Esophagus (tissue), 2 donors: ENCODE measurements around the gene SKI. TPM values are rescaled to one million over a fixed set of nuclear protein-coding genes. Genes with fewer than 3 reads are reported as not detected.
"Not testable (repeated sequence)": the region's sequence is repeated elsewhere in the genome, so short reads cannot be mapped to it uniquely, and the experiment has no call there.

Source experiments
- H3K27ac ChIP-seq, 2 donors: one replicate each; pipeline ENCODE4 v1.5.1; 2013; ENCODE audit warnings: low read depth in 2 of 2, mild to moderate bottlenecking in 2 of 2, inconsistent platforms in 1 of 2, low read length in 1 of 2, moderate library complexity in 1 of 2
- H3K27me3 ChIP-seq, 2 donors: one replicate each; pipeline ENCODE4 v1.6.1; 2013; ENCODE audit warnings: low read length in 2 of 2, control low read depth in 1 of 2, mild to moderate bottlenecking in 1 of 2; ENCODE audit not compliant: insufficient read depth in 2 of 2, control insufficient read depth in 1 of 2
- H3K36me3 ChIP-seq, 2 donors: one replicate each; pipeline ENCODE4 v1.6.1; 2013; ENCODE audit warnings: low read length in 1 of 2; ENCODE audit not compliant: control insufficient read depth in 2 of 2, insufficient read depth in 2 of 2
- H3K4me1 ChIP-seq, 2 donors: one replicate each; pipeline ENCODE4 v1.6.1; 2013; ENCODE audit warnings: low read length in 1 of 2; ENCODE audit not compliant: control insufficient read depth in 2 of 2, insufficient read depth in 2 of 2
- H3K4me3 ChIP-seq, 2 donors: one replicate each; pipeline ENCODE4 v1.5.1; 2013; ENCODE audit warnings: low read length in 2 of 2, mild to moderate bottlenecking in 2 of 2, low read depth in 1 of 2, moderate library complexity in 1 of 2
- H3K9me3 ChIP-seq, 2 donors: one replicate each; pipeline ENCODE4 v1.6.1; 2013; ENCODE audit warnings: mild to moderate bottlenecking in 2 of 2, low read depth in 1 of 2, low read length in 1 of 2, moderate library complexity in 1 of 2; ENCODE audit not compliant: control insufficient read depth in 2 of 2, insufficient read depth in 1 of 2
- WGBS, 2 donors: extraction: QIAGEN DNeasy Blood & Tissue Kit; methylation state at CpG; one replicate each; pipeline ENCODE4 v1.1.7; 2013; 5-methylcytosine and 5-hydroxymethylcytosine counted together
- polyA plus RNA-seq, 2 donors: library from polyadenylated mRNA; stranded (reverse); fragments of 200-250 nt; gene quantifications; one replicate each; pipeline ENCODE4 v1.2.3, GENCODE V29; 2013
- donor health status: healthy with polysubstance abuse.
- donor health status: Bipolar disorder and iron deficiency.

SKI gene
- polyA plus RNA-seq, 2 donors = 11.5 to 12.8 TPM

DNA sequence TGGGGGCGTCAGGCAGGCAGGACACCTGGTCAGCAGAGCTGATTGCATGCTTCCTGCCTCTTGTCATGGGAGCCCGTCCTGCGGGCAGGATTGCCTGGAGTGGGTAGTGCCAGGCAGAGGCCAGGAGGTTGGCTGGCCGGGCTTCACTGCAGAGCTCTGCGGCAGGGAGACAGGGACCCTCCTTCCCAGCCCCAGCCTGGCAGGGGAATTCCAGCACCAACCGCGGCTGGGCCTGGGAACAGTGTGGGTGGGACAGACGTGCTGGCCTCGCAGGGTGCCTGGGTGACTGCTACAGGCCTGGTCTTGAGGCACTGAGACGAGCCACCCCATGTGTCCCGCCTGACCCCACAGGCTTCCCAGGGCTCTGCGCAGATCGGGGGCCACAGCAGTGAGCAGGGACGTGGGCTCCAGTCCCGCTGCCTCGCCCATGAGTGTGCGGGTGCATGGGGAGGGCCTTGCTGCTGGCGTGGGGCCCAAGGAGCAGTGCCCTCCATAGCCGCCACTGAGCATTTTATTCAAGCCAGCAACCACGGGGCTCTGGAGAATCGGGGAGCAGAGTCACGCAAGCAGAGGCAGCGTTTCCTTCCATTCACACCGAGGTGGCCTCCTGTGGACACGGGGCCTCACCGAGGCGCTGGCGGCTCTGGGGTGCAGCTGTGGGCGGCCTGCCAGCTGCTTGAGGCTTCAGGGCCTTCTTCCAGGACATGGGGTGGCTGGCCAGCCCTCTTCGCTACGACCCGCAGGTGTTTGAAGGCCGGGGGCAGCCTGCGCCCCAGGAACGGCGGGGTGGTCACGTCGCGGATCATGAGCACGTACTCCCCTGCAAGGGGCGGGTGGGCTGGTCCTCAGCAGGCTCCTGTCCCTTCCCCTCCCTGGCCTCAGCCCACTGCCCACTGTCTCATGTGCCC lies 92.9 kb downstream of the SKI start:
- Histone ChIP-seq H3K4me3 (no peak overlapping the region), H3K27me3 (no peaks in the 10 kb centered on the region), H3K36me3 (no peaks in the 10 kb centered on the region), H3K27ac (peak overlapping the region; percentile 47 to 56), H3K9me3 (peaks cover 0 to 3% of the 10 kb centered on the region in 2 donors), H3K4me1 (peaks cover 5 to 13% of the 10 kb centered on the region in 2 donors)
- WGBS, 2 donors = 43 to 61% methylated on average over 32 to 41 of the region's 41 CpGs

- H3K27ac ChIP-seq = peak overlapping the region; percentile 50 to 56
- H3K4me3 ChIP-seq = no peak overlapping the region
- peaks cover 0 to 3% of the 10 kb centered on the region in 2 donors for H3K9me3 ChIP-seq
- H3K27me3 ChIP-seq = no peaks in the 10 kb centered on the region
- 8 to 21% methylated on average over 30 of the region's 30 CpGs for WGBS, 2 donors
- peaks cover 5 to 13% of the 10 kb centered on the region in 2 donors for H3K4me1 ChIP-seq
- H3K36me3 ChIP-seq = no peaks in the 10 kb centered on the region
These were observed 94.0 kb downstream of the SKI start for GRCh38 chr1:2322065-2322571.

DNA sequence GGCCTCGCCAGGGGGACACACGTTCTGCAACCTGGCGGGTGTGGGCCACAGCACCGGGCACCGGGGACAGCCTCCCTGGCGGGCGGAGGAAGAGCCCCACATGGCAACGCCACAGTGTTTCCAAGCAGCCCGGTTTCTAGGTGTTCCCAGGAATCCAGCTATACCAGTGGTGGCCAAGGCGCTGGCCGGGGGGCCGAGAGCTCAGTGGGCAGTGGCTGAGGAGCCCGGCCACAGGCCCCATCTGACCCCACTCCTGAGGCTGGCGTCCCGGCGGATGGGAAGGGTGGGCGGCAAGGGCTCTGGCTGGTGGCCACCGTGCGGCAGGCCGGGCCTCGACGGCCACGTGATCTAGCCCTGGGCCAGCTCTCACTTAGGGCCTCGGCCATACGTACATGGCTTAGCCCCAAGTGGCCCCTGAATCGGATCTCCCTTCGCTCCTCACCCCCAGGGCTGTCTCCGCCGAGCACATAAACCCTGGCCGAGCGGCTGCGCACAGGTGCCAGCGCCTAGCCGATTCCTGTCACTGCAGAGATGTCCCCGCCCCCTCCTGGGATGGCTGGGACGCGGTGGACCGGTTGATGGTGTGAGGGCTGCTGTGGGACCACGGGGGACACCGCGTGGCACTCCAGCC lies 94.6 kb downstream of the SKI start:
- H3K9me3 ChIP-seq = peaks cover 0 to 3% of the 10 kb centered on the region in 2 donors
- 46 to 57% methylated on average over 41 of the region's 41 CpGs for WGBS, 2 donors
- H3K4me1 ChIP-seq = peaks cover 5 to 13% of the 10 kb centered on the region in 2 donors
- H3K36me3 ChIP-seq = no peaks in the 10 kb centered on the region
- H3K4me3 ChIP-seq = no peak overlapping the region
- peak overlapping the region; percentile 38 to 50 for H3K27ac ChIP-seq
- no peaks in the 10 kb centered on the region for H3K27me3 ChIP-seq

DNA sequence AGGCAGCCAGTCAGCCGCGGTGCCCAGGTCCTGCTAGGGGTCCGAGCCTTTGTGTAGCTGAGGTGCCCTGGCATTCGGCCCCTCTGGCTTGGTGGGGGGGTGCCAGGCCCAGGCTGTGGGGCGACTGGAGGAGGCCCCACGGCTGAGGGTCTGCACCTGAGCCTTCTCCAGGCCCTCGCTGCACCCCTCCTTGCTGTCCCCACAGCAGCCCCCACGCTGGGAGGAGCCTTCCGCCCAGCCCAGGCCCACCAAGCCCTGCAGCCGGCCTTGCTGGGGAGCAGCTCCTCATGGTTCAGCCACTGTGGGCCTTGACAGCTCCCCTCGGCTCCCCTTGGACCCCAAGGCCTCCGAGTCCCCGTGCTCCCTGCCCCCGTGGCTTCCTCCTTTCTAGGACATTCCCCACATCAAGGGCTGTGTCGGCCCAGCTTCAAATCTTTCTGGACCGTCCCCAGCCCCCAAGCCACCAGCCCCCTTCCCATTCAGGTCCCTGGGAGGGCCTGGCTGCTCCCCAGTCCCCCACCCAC lies 95.4 kb downstream of the SKI start:
- H3K4me1 ChIP-seq = peaks cover 5 to 13% of the 10 kb centered on the region in 2 donors

DNA sequence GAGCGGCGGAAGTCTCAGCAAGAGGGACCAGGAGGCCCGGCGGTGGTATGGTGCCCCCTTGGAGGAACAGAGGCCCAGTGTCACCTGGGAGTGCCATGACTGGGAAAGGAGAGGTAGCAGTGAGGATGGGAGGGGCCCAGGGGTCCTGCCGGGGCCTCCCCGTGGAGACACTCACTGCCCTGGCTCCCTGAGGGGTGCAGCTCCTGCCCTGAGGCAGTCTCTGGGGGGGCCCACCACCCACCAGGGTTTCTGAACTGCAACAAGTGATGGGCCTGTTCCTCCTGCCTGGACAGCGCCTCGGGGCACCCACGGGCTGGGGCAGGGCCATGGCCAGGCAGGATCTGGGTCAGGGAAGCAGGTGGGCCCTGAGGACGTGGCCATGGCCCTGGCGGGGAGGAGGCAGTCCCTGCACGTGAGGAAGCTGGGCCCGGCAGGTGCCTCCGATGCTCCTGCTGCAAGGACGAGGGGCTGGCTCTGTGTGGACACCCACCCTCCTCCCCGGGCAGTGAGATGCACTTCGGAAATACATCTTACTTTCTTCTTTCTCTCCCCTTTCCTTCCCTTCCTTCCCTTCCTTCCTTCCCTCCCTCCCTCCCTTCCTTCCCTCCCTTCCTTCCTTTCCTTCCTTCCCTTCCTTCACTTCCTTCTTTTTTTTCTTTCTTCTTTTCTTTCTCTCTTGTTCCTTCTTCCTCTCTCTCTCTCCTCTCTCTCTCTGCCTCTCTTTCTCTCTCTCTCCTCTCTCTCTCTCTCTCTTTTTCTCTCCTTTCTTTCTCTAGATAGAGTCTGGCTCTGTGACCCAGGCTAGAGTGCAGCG lies 96.6 kb downstream of the SKI start:
- H3K27ac ChIP-seq = no peak overlapping the region
- peaks cover 0 to under 1% of the 10 kb centered on the region in 2 donors for H3K27me3 ChIP-seq
- H3K4me3 ChIP-seq = no peak overlapping the region
- H3K36me3 ChIP-seq = no peaks in the 10 kb centered on the region
- 91 to 93% methylated on average over 18 of the region's 18 CpGs for WGBS, 2 donors
- peaks cover 0 to 3% of the 10 kb centered on the region in 2 donors for H3K9me3 ChIP-seq
- peaks cover 5 to 13% of the 10 kb centered on the region in 2 donors for H3K4me1 ChIP-seq

More for the DNA sequence above, 95.4 kb downstream of the SKI start:
- Histone ChIP-seq H3K4me3 (no peak overlapping the region), H3K36me3 (no peaks in the 10 kb centered on the region), H3K27me3 (no peaks in the 10 kb centered on the region), H3K9me3 (peaks cover 0 to 3% of the 10 kb centered on the region in 2 donors), H3K27ac (no peak overlapping the region)
- WGBS, 2 donors = 88 to 93% methylated on average over 16 of the region's 16 CpGs

DNA sequence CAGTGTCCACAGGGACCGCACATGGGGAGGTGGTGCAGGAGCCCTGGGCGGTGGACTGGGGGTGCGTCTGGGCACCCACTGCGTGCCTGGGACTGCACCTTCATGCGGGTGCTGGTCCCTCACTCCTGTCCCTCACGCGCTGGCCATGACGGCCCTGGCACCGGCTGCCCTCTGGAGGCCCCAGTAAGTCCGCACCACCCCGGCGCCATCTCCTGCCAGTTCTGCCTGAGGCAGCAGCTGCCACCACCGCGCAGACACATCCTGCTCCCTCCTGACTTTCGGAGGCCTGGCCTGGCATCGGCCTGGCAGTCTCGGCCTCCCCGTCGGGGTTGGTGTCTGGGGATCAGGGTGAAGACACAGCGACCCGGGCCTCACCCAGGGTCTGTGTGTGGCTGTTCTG lies 98.4 kb downstream of the SKI start:
- Histone ChIP-seq H3K27me3 (peaks cover 0 to 4% of the 10 kb centered on the region in 2 donors), H3K4me1 (peaks cover 3 to 11% of the 10 kb centered on the region in 2 donors), H3K27ac (no peak overlapping the region), H3K9me3 (peaks cover 0 to 4% of the 10 kb centered on the region in 2 donors), H3K4me3 (no peak overlapping the region), H3K36me3 (no peaks in the 10 kb centered on the region)
- WGBS, 2 donors = 62 to 65% methylated on average over 20 to 21 of the region's 21 CpGs

DNA sequence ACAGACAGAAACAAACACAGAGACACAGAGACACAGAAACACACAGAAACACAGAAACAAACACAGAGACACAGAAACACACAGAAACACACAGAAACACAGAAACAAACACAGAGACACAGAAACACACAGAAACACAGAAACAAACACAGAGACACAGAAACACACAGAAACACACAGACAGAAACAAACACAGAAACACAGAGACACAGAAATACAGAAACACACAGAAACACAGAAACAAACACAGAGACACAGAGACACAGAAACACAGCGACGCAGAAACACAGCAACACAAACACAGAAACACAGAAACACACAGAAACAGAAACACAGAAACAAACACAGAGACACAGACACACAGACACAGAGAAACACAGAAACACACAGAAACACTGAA lies 99.0 kb downstream of the SKI start:
- H3K4me3 ChIP-seq, H3K36me3 ChIP-seq, H3K27me3 ChIP-seq, H3K9me3 ChIP-seq, H3K27ac ChIP-seq: not testable (repeated sequence)
- peaks cover 3 to 10% of the 10 kb centered on the region in 2 donors for H3K4me1 ChIP-seq
- WGBS, 2 donors = 93 to 96% methylated on average over 2 of the region's 2 CpGs

- peaks cover 0 to 4% of the 10 kb centered on the region in 2 donors for H3K9me3 ChIP-seq
- 92 to 94% methylated on average over 20 to 22 of the region's 22 CpGs for WGBS, 2 donors
- H3K4me3 ChIP-seq = no peak overlapping the region
- no peaks in the 10 kb centered on the region for H3K36me3 ChIP-seq
- no peak overlapping the region for H3K27ac ChIP-seq
- H3K27me3 ChIP-seq = peaks cover 0 to 4% of the 10 kb centered on the region in 2 donors
- H3K4me1 ChIP-seq = peaks cover 3 to 4% of the 10 kb centered on the region in 2 donors
These were observed 99.7 kb downstream of the SKI start for GRCh38 chr1:2327841-2328240.
